ENCODE data around the gene CRYBG1.
"Not testable (repeated sequence)": the region's sequence is repeated elsewhere in the genome, so short reads cannot be mapped to it uniquely, and the experiment has no call there.

The CRYBG1 gene

DNA sequence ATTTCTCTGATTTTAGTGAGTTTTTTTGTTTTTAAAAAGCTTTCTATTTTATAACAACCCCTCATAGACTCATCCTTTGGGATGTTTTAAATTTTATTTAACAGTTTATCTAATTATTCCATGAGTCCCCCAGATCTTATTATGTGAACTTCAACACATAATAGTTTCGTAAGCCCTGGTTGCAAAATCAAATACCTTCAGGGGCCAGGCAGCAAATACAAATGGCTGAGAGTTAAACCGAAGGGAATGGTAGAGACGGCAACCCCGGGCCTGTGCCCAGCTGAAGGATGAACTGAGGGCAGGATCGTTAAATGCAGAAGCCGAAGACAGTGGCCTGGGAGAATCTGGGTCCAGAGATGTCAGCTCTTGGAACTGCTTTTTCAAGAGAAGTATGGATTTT is 180.4 kb downstream of the CRYBG1 start:
- no peak for TF ChIP-seq CTCF (IDR thresholded peaks at IDR 0.05; ENCODE audit: low read depth, low read length, missing control alignments)
- H3K4me3 ChIP-seq (ENCODE audit: low read depth, low read length): no peak overlapping the region
- in situ Hi-C loops (cut with HindIII; ENCODE audit: low sequenced_read_pairs): no loop called here

DNA sequence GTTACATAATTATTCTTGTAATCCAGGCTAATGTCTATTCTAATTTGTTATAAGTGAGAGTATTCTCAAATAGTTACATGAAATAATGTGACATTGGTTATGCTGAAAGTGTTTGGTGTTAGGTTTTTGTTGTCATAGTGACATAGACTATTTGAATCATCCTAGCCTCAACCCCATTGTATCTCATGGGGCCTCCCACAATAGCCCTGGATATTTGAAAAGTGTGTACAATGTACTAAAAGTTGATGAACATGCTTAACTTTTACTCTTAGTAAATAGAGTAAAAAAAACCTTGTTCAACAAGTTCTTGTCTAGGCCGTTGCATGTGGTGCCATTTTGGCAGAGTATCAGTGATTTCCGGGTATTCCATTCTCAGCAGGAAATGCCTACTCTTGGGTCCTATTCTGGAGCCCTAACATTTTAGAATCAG is 185.8 kb downstream of the CRYBG1 start:
- no peak for TF ChIP-seq CTCF (IDR thresholded peaks at IDR 0.05; ENCODE audit: low read depth, low read length, missing control alignments)
- no peak overlapping the region for H3K4me3 ChIP-seq (ENCODE audit: low read depth, low read length)
- no peak for DNase-seq (ENCODE audit: low read depth)
- in situ Hi-C loops (cut with HindIII; ENCODE audit: low sequenced_read_pairs): no loop called here

More for the DNA sequence above, 180.4 kb downstream of the CRYBG1 start:
- DNase-seq (ENCODE audit: low read depth): no peak

DNA sequence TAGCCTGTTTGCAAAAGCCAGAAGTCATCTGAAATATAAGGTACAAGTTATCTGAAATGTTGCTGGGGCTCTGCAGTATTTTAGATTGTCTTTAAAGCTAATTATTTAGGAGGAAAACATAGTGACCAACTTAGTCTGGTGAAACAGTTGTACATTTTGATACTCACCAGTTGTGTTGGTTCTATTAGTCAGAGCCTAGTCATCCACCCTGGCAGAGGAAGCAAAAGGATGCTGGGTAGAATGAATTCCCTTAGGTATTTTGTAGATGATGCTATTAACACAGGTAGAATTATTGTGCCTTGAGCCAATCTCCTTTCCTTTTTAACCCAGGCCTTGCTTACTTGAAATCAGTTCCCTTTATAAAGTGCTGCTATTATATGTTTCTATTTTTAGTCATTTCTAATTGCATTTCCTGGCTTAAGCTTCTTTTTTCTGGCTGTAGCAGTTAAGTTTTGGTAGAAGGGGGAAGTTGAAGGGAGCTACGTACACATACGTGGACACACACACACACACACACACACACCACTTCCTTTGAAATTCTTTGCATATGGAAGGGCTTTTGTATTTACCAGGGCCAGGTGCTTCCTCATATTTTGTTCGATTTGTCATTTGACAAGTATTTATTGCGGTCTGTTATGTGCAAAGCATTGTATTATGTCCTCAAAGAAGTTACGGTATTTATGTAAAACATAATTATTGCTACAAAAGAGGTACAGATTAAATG is 186.3 kb downstream of the CRYBG1 start:
- H3K4me3 ChIP-seq (ENCODE audit: low read depth, low read length): no peak overlapping the region
- DNase-seq (ENCODE audit: low read depth): peak; percentile 49
- in situ Hi-C loops (cut with HindIII; ENCODE audit: low sequenced_read_pairs): no loop called here
- no peak for TF ChIP-seq CTCF (IDR thresholded peaks at IDR 0.05; ENCODE audit: low read depth, low read length, missing control alignments)

- no peak overlapping the region for H3K4me3 ChIP-seq (ENCODE audit: low read depth, low read length)
- TF ChIP-seq CTCF (IDR thresholded peaks at IDR 0.05; ENCODE audit: low read depth, low read length, missing control alignments): no peak
- DNase-seq (ENCODE audit: low read depth): peak; percentile 41
- in situ Hi-C loops (cut with HindIII; ENCODE audit: low sequenced_read_pairs): no loop called here
Observed at GRCh38 chr6:106547601-106548453, 187.3 kb downstream of the CRYBG1 start.

DNA sequence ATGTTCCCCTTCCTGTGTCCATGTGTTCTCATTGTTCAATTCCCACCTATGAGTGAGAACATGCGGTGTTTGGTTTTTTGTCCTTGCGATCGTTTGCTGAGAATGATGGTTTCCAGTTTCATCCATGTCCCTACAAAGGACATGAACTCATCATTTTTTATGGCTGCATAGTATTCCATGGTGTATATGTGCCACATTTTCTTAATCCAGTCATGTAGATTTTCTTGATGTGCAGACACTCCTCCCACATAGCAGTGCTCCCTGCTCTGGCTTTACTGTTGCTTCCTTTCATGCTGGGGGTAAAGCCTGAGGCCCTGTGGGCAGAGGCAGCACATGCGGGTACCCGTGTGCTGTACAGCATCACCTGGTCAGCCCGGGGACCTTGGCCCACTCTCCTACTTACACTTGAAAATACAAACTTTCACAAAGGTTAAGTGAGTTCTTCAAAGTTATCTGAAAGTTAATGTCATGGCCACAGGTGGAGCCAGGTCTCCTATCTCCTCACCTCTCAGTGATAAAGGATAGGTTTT is 188.5 kb downstream of the CRYBG1 start:
- DNase-seq (ENCODE audit: low read depth); H3K4me3 ChIP-seq (ENCODE audit: low read depth, low read length); in situ Hi-C loops (cut with HindIII; ENCODE audit: low sequenced_read_pairs): not testable (repeated sequence)

- no peak for DNase-seq (ENCODE audit: low read depth)
- H3K4me3 ChIP-seq (ENCODE audit: low read depth, low read length): no peak overlapping the region
- TF ChIP-seq CTCF (IDR thresholded peaks at IDR 0.05; ENCODE audit: low read depth, low read length, missing control alignments): no peak
- in situ Hi-C loops (cut with HindIII; ENCODE audit: low sequenced_read_pairs): no loop called here
Observed at GRCh38 chr6:106549521-106549920, 189.0 kb downstream of the CRYBG1 start.

- no peak for DNase-seq (ENCODE audit: low read depth)
- in situ Hi-C loops (cut with HindIII; ENCODE audit: low sequenced_read_pairs): no loop called here
- H3K4me3 ChIP-seq (ENCODE audit: low read depth, low read length): no peak overlapping the region
- no peak for TF ChIP-seq CTCF (IDR thresholded peaks at IDR 0.05; ENCODE audit: low read depth, low read length, missing control alignments)
Observed at GRCh38 chr6:106551155-106551554, 190.6 kb downstream of the CRYBG1 start.

Measured in astrocyte of the cerebellum (primary cell).